ENCODE results near the gene PITPNM3. TPM values are rescaled to one million over a fixed set of nuclear protein-coding genes. Genes with fewer than 3 reads are reported as not detected.
"Not testable (repeated sequence)": the region's sequence is repeated elsewhere in the genome, so short reads cannot be mapped to it uniquely, and the experiment has no call there.

Gene PITPNM3
- polyA plus RNA-seq: not detected

DNA sequence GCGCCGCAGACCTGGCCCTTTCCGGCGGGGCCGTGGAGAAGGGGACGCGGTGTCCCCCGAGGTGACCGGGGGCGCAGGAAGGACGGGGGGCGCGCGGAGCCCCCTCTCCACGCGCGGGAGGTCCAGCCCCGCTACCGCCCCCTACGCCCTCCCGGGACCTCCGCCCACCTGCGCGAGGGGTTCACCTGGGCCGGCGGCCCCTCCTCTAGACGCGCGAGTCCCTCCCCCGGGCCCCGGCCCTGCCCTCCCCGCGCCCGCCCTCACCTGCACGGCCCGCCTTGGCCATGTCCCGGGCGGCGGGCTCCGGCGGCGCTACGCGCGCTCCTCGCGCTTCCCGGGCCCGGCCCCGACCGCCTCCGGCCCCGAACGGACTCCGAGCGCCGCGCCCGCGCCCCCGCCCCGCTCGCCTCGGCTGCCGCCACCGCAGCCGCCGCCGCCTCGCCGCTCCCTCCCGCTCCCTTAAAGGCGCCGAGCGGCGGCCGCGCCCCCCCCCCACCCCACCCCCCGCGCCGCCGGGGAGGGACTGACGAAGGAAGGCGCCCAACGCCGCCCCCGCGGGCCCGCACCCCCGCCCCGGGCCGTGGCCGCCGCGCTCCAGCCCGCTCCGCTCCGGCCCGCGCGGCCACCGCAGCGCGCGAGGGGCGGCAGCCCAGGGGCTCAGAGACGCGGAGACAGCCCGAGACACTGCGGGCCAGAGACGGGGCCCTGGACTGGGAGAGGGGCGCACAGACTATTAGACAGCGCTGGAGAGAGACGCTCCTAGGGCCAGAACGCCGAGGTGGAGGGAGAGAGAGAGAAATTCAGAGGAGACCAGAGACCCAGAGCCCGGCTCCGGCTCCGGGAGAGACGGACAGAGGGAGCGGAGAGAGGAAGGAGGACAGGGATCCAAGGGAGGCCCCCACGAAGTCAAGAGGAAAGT is at the start of gene PITPNM3:
Gene PITPNM3 (minus strand): TSS at position 435 of the 919 bp plus-strand sequence. CDS start 149 bp downstream, at position 286.
- H3K27ac Mint-ChIP-seq: no peak within 1 kb of the TSS
- H3K27me3 Mint-ChIP-seq: peaks cover 40% of the 10 kb centered on the region
- peak within 1 kb of the TSS; percentile 74 to 85 (median 80) for H3K4me3 Mint-ChIP-seq
- H3K4me1 Mint-ChIP-seq: peaks cover 0 to 9% (median 0%) of the 10 kb centered on the region in 3 donors
- H3K36me3 Mint-ChIP-seq: no peaks in the 10 kb centered on the region
- peaks cover 0 to 2% (median 0%) of the 10 kb centered on the region in 3 donors for H3K9me3 Mint-ChIP-seq

DNA sequence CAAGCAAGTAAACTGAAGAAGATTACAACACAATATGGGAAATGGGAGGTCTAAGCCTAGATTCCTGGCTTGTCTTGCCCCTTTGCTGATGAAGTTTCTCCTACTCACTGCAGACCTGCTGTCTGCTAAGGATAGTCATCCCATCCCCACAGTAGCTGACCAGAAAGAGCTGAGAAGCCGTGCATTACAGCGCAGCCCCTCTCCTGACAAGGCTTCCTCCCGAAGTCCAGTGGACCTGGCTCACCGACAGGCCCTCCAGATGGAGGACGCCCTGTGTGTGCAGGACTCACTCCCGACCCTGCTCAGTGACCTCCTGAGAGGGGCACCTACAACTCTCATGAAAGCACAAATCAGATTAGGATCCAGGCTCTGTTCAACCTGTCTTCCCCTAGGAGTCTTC is 48.8 kb upstream of the PITPNM3 start:
- H3K4me1 Mint-ChIP-seq: peaks cover 0 to 2% (median under 1%) of the 10 kb centered on the region in 3 donors
- no peak overlapping the region for H3K4me3 Mint-ChIP-seq
- no peak overlapping the region for H3K27ac Mint-ChIP-seq
- no peaks in the 10 kb centered on the region for H3K27me3 Mint-ChIP-seq
- H3K36me3 Mint-ChIP-seq: peaks cover 15% of the 10 kb centered on the region
- H3K9me3 Mint-ChIP-seq: no peaks in the 10 kb centered on the region

DNA sequence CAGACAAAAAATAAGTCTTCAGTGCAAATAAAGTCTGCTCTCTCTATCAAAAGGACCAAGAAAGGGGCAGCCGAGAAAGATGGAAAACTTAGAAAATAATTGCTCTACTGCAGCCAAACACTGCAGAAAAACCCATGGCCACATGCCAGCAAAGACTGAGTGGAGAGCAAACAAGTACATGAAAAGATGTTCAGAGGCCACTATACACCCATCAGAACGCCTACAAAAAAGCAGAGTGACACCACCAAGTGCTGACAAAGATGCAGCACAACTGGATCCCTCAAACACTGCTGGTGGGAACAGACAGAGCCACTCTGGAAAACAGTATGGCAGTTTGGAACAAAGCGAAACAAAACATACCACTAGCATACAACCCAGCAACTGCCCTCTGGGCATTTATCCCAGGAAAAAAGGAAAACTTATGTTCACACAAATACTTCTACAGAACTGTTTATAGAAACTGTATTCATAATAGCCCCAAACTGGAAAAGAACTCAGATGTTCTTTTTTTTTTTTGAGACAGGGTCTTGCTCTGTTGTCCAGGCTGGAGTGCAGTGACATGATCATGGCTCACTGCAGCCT is 47.5 kb upstream of the PITPNM3 start:
- H3K36me3 Mint-ChIP-seq: peaks cover 13% of the 10 kb centered on the region
- H3K4me1 Mint-ChIP-seq: peaks cover 6 to 9% (median 8%) of the 10 kb centered on the region in 3 donors
- no peak overlapping the region for H3K4me3 Mint-ChIP-seq
- H3K27me3 Mint-ChIP-seq: no peaks in the 10 kb centered on the region
- no peak overlapping the region for H3K27ac Mint-ChIP-seq
- no peaks in the 10 kb centered on the region for H3K9me3 Mint-ChIP-seq

DNA sequence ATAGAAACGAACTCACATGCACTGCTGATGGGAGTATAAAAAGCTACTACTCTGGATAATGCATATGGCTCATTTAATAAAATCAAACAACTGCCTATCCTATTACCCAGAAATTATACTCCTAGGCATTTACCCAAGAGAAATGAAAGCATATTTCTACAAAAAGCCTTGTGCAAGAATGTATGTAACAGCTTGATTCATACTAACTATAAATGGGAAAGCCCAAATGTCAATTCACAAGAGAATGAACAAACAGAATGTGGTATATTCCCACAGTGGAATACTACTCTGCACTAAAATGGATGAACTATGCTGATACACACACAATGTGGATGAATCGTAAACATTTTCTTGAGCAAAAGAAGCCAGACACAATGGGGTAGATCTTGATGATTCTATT is 45.8 kb upstream of the PITPNM3 start:
- H3K4me1 Mint-ChIP-seq: peaks cover 6 to 9% (median 8%) of the 10 kb centered on the region in 3 donors
- no peak overlapping the region for H3K4me3 Mint-ChIP-seq
- H3K27me3 Mint-ChIP-seq: no peaks in the 10 kb centered on the region
- no peak overlapping the region for H3K27ac Mint-ChIP-seq
- H3K36me3 Mint-ChIP-seq: peaks cover 8% of the 10 kb centered on the region
- H3K9me3 Mint-ChIP-seq: no peaks in the 10 kb centered on the region

DNA sequence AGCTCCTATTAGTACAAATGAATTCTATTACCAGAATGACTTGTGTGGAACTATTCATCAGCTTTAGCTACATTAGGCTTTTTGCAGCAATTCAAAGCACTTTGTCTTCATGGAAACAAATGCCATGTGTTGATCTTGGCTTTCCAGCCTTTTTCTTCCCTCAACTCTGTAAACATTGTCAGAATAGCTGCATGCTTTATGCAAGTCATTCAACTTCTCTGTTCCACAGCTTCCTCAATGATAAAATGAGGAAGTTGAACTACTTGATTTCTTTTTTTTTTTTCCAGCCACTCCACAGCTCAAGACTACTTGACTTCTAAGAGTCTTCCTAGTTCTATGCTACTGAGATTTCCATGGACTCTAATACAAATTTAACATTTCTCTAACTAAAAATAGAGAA is 43.0 kb upstream of the PITPNM3 start:
- peaks cover 11% of the 10 kb centered on the region for H3K36me3 Mint-ChIP-seq
- H3K4me3 Mint-ChIP-seq: no peak overlapping the region
- no peaks in the 10 kb centered on the region for H3K27me3 Mint-ChIP-seq
- H3K9me3 Mint-ChIP-seq: no peaks in the 10 kb centered on the region
- peak overlapping the region in 1 of 3 donors; percentile 16 for H3K27ac Mint-ChIP-seq
- peaks cover 6 to 9% (median 6%) of the 10 kb centered on the region in 3 donors for H3K4me1 Mint-ChIP-seq

DNA sequence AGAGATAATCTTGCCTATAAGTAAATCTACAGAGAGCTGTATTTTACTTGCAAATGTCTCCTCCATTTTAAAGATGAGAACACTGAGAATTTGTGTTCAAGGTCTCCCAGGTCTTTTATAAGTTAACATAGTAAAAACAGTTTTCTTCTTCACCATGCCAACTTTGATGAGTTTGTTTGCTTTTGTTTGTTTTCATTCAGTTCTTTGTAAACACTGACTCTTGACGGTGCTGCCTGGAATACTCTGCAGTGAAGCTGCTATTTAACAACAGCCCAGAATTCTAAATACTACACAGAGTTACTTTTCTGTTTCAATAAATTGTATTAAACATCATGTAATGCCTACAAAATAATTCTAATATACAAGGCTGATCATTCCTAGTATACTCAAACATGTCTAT is 41.4 kb upstream of the PITPNM3 start:
- Mint-ChIP-seq H3K4me3 (no peak overlapping the region), H3K27ac (no peak overlapping the region), H3K4me1 (peaks cover 6 to 9% (median 6%) of the 10 kb centered on the region in 3 donors), H3K27me3 (no peaks in the 10 kb centered on the region), H3K9me3 (no peaks in the 10 kb centered on the region), H3K36me3 (peaks cover 12% of the 10 kb centered on the region)

DNA sequence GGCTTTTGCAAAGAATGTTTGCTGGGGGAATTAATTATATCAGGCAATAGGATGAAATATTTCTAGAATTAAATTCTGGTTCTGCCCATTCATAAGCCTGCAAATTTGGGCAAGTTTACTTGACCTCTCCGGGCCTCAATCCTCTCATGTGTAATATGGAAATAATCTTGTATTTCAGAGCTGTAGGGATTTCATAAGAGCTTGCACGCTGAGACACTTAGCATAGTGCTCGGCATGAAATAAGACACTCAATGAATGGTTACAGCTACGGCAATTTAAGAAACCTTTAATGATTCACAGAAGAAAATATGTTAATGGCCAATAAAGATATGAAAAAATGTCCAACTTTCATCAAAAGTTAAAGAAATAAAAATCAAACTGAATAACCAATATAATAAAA is 40.6 kb upstream of the PITPNM3 start:
- no peaks in the 10 kb centered on the region for H3K27me3 Mint-ChIP-seq
- peaks cover 12% of the 10 kb centered on the region for H3K36me3 Mint-ChIP-seq
- no peak overlapping the region for H3K27ac Mint-ChIP-seq
- no peaks in the 10 kb centered on the region for H3K9me3 Mint-ChIP-seq
- H3K4me1 Mint-ChIP-seq: peaks cover 6 to 9% (median 6%) of the 10 kb centered on the region in 3 donors
- no peak overlapping the region for H3K4me3 Mint-ChIP-seq

DNA sequence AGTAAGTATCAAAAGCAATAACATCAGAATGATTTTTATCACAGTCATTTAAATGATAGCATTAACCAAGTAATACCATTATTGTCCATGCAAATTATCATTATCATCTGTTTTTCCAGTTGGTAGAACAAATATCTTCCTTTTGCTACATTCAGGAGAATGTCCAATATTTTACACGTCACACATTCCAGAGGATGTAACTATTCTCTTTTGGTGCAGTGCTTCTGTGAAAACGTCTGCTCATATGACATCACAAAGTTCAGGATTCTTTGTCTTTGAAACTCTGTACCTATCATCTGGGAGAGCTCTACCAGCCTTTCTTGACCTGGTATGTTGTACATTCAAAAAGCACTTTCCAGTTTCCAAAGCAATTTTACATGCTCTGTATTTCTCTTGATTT is 40.2 kb upstream of the PITPNM3 start:
- H3K9me3 Mint-ChIP-seq: no peaks in the 10 kb centered on the region
- peaks cover 14% of the 10 kb centered on the region for H3K36me3 Mint-ChIP-seq
- H3K27ac Mint-ChIP-seq: no peak overlapping the region
- H3K4me1 Mint-ChIP-seq: peaks cover 6 to 10% (median 6%) of the 10 kb centered on the region in 3 donors
- no peaks in the 10 kb centered on the region for H3K27me3 Mint-ChIP-seq
- H3K4me3 Mint-ChIP-seq: no peak overlapping the region

DNA sequence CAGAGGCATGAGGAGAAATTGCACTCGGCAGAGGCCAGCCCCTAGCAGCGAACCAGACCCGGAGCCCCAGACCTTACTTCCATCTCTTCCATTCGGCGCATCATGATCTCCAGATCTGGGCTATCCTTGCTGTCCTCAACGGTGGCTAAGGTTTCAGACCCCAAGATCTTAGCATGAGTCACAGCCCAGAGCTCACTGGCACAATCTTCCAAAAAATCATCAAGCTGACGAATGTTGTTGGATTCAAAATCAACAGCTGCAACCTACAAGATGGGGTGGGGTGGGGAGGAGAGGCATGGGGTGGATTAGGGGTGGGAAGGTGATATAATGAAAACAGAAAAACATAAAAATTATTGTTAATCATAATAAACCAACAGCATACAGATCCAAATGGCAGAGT is 39.7 kb upstream of the PITPNM3 start:
- Mint-ChIP-seq H3K27ac (no peak overlapping the region), H3K36me3 (peaks cover 16% of the 10 kb centered on the region), H3K4me3 (no peak overlapping the region), H3K4me1 (peaks cover 6 to 10% (median 6%) of the 10 kb centered on the region in 3 donors), H3K27me3 (no peaks in the 10 kb centered on the region), H3K9me3 (no peaks in the 10 kb centered on the region)

DNA sequence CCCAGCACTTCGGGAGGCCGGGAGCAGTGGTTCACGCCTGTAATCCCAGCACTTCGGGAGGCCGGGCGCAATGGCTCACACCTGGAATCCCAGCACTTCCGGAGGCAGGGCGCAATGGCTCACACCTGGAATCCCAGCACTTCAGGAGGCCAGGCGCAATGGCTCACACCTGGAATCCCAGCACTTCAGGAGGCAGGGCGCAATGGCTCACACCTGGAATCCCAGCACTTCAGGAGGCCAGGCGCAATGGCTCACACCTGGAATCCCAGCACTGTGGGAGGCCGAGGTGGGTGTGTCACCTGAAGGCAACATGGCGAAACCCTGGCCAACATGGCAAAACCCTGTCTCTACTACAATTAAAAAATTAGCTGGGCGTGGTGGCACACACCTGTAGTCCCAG is 37.0 kb upstream of the PITPNM3 start:
- not testable (repeated sequence) for H3K27me3 Mint-ChIP-seq, H3K9me3 Mint-ChIP-seq, H3K27ac Mint-ChIP-seq, H3K4me3 Mint-ChIP-seq, H3K4me1 Mint-ChIP-seq
- peaks cover 24% of the 10 kb centered on the region for H3K36me3 Mint-ChIP-seq

DNA sequence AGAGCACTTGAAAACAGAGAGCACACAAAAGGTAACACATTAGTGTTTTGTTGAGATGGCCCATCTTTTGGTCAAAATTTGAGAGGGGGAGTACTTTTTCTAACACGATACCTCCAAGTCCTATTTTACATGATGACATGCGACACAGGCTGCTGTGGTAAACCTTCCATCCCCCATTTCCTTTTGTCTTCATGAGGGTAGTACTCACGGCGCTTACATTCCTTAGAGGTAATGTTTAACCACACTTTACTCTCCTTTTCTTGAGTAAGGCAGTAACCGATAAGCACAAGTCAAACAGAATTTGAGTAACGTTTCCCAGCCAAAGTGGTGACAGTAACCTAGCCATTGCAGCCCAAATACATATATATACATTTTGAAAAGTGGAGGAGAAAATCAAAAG is 35.8 kb upstream of the PITPNM3 start:
- Mint-ChIP-seq H3K4me3 (no peak overlapping the region), H3K27me3 (no peaks in the 10 kb centered on the region), H3K36me3 (peaks cover 28% of the 10 kb centered on the region), H3K9me3 (no peaks in the 10 kb centered on the region), H3K4me1 (peaks cover 0 to 1% (median 0%) of the 10 kb centered on the region in 3 donors), H3K27ac (no peak overlapping the region)

DNA sequence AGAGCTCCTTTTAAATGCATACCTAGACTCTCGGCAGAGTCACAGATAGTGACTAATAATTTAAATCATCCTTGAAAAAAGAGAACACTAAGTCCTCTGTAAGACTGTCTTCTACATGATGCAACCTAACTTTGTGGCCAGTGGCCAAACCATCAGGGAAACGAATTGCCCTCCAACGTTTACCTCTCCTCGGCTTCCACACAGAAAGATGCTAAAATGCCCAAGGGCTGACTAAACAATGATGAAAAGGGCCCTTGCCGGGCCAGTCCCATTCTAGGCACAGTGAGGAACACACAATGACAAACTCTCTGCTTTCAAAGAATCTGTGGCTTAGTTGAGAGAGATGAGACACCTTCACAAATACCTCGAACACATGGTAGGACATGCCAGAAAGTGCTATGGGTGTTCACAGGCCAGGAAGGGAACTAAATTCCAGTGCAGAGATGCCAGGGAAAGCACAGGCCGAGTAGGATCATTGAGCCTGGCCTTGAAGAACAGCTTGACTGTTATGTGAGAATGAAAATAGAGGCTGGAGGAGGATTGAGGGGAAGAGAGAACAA is 35.3 kb upstream of the PITPNM3 start:
- H3K4me3 Mint-ChIP-seq: no peak overlapping the region
- no peaks in the 10 kb centered on the region for H3K27me3 Mint-ChIP-seq
- no peaks in the 10 kb centered on the region for H3K9me3 Mint-ChIP-seq
- peaks cover 28% of the 10 kb centered on the region for H3K36me3 Mint-ChIP-seq
- no peak overlapping the region for H3K27ac Mint-ChIP-seq
- H3K4me1 Mint-ChIP-seq: peaks cover 0 to 1% (median 0%) of the 10 kb centered on the region in 3 donors

DNA sequence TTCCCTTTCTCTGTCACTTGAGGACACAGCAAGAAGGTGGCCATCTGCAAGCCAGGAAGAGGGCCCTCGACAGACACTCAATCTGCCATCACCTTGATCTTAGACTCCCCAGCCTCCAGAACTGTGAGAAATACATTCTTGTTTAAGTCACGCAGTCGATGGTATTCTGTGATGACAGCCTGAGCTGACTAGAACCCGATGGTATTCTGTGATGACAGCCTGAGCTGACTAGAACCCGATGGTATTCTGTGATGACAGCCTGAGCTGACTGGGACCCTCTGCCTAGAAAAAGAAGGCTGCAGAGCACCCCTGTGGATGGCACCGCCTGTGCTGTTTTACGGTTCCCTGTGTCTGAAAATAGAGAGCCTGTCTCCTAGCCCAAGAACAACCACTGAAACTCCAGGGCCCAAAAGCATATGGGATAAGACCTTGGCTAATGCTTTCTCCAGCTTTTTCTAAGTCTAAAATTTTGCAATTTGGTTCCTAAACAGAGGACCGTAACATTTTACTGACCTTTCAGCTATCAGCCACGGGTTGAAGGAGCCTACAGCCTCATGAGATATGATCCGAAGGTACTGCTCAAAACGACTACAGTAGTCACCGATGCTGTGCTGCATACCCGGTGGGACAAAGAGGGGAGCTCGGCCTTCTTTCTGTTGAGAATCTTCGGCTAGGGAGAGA is 33.1 kb upstream of the PITPNM3 start:
- H3K9me3 Mint-ChIP-seq: peaks cover under 1 to 7% (median 3%) of the 10 kb centered on the region in 3 donors
- no peak overlapping the region for H3K4me3 Mint-ChIP-seq
- H3K27ac Mint-ChIP-seq: peak overlapping the region in 1 of 3 donors; percentile 47
- peaks cover 40% of the 10 kb centered on the region for H3K36me3 Mint-ChIP-seq
- no peaks in the 10 kb centered on the region for H3K27me3 Mint-ChIP-seq
- peaks cover 0 to 1% (median 0%) of the 10 kb centered on the region in 3 donors for H3K4me1 Mint-ChIP-seq

DNA sequence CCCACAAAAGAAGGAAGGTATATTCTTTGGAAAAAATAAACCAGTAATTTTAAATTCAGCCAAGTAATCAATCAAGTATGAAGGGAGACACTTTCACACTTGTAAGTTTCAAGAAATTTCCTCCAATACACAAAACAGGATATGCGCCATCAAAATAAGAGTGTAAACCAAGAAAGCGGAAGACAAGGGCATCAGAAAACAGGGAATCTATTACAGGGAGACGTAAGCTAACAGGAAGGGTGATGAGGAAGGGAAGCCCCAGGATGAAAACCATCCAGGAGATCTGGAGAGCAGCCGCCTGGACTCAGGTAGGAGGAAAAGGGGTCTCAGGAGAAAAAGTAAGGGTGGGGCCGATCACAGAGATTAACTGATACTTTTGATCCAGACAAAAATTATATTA is 31.8 kb upstream of the PITPNM3 start:
- peaks cover 2 to 7% (median 3%) of the 10 kb centered on the region in 3 donors for H3K9me3 Mint-ChIP-seq

DNA sequence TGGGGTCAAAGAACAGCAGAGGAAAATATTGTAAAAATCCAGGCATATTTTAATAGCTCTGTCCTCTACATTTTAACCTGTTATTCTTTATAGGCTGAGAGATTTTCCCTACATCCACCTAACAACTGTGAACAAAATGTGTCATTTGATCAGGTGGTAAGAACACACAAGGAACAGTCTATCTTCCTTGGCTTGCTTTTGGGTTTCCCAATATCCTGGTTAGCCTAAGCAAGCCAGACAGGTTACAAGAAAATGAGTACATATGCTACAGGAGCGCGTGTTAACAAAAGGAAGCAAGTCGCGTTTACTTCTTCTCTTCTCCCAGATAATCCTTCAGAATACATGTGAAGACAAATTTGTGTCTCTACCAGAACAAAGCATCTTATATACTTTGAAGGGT is 31.0 kb upstream of the PITPNM3 start:
- H3K27me3 Mint-ChIP-seq: no peaks in the 10 kb centered on the region
- peaks cover 2 to 7% (median 3%) of the 10 kb centered on the region in 3 donors for H3K9me3 Mint-ChIP-seq
- H3K27ac Mint-ChIP-seq: no peak overlapping the region
- H3K4me3 Mint-ChIP-seq: no peak overlapping the region
- peaks cover 50% of the 10 kb centered on the region for H3K36me3 Mint-ChIP-seq
- H3K4me1 Mint-ChIP-seq: peaks cover 0 to 2% (median 1%) of the 10 kb centered on the region in 3 donors

More for the DNA sequence above, 31.8 kb upstream of the PITPNM3 start:
- Mint-ChIP-seq H3K4me1 (peaks cover 0 to 2% (median 1%) of the 10 kb centered on the region in 3 donors), H3K27ac (no peak overlapping the region), H3K27me3 (no peaks in the 10 kb centered on the region), H3K4me3 (no peak overlapping the region), H3K36me3 (peaks cover 46% of the 10 kb centered on the region)

All from IgD-negative memory B cell (primary cell).